HepG2 (cell line): Measurements from ENCODE around the gene GPATCH8. TPM values are rescaled to one million over a fixed set of nuclear protein-coding genes. Genes with fewer than 3 reads are reported as not detected.

Experiments used
- ARHGAP35 ChIP-seq: sonication (generic); formaldehyde crosslinking; IDR thresholded peaks from 2 replicates; pipeline ENCODE4 v1.9.0; 2022; ENCODE audit warnings: mild to moderate bottlenecking, inconsistent platforms, moderate library complexity, missing genetic modification reagents, borderline replicate concordance
- ARID2 ChIP-seq: sonication (generic); formaldehyde crosslinking; IDR thresholded peaks from 2 replicates; pipeline ENCODE4 v1.8.1; 2022; ENCODE audit warnings: mild to moderate bottlenecking, missing genetic modification reagents, borderline replicate concordance
- ARNTL ChIP-seq: sonication (generic); formaldehyde crosslinking; IDR thresholded peaks from 2 replicates; pipeline ENCODE4 v1.4.0; 2020; ENCODE audit warnings: mild to moderate bottlenecking, missing genetic modification reagents
- ATF1 ChIP-seq: IDR thresholded peaks from 2 replicates; pipeline ENCODE4 v1.6.1; 2016; ENCODE audit warnings: mild to moderate bottlenecking, control low read depth
- CBFB ChIP-seq: sonication (generic); formaldehyde crosslinking; IDR thresholded peaks from 2 replicates; pipeline ENCODE4 v1.4.0; 2020; ENCODE audit warnings: missing genetic modification reagents
- PHF20 ChIP-seq: sonication (generic); formaldehyde crosslinking; IDR thresholded peaks from 2 replicates; pipeline ENCODE4 v1.5.0; 2020; ENCODE audit warnings: mild to moderate bottlenecking, missing genetic modification reagents
- PPARG ChIP-seq: conservative IDR thresholded peaks from 2 replicates; pipeline ENCODE4 v1.6.1; 2016; ENCODE audit warnings: missing biosample characterization, missing genetic modification reagents
- SRY ChIP-seq: sonication (generic); formaldehyde crosslinking; IDR thresholded peaks from 2 replicates; pipeline ENCODE4 v1.8.0; 2022; ENCODE audit warnings: mild to moderate bottlenecking, missing genetic modification reagents
- THAP11 ChIP-seq: IDR thresholded peaks from 2 replicates; pipeline ENCODE4 v1.6.1; 2016; ENCODE audit warnings: missing biosample characterization, missing genetic modification reagents
- ZFP82 ChIP-seq: sonication (generic); formaldehyde crosslinking; IDR thresholded peaks from 2 replicates; pipeline ENCODE4 v1.5.1; 2020; ENCODE audit warnings: mild to moderate bottlenecking, missing genetic modification reagents, borderline replicate concordance
- ZNF333 ChIP-seq: sonication (generic); formaldehyde crosslinking; IDR thresholded peaks from 2 replicates; pipeline ENCODE4 v1.4.0; 2020; ENCODE audit warnings: mild to moderate bottlenecking, missing genetic modification reagents, borderline replicate concordance
- ZNF354B ChIP-seq: sonication (generic); formaldehyde crosslinking; IDR thresholded peaks from 2 replicates; pipeline ENCODE4 v1.8.0; 2022; ENCODE audit warnings: mild to moderate bottlenecking, missing genetic modification reagents
- ZNF549 ChIP-seq: sonication (generic); formaldehyde crosslinking; IDR thresholded peaks from 2 replicates; pipeline ENCODE4 v1.5.0; 2020; ENCODE audit warnings: missing genetic modification reagents
- ZNF577 ChIP-seq: sonication (generic); formaldehyde crosslinking; IDR thresholded peaks from 2 replicates; pipeline ENCODE4 v1.4.0; 2020; ENCODE audit warnings: mild to moderate bottlenecking, low read depth, missing genetic modification reagents, borderline replicate concordance
- ZNF792 ChIP-seq: IDR thresholded peaks from 2 replicates; pipeline ENCODE4 v1.6.1; 2016
- polyA plus RNA-seq, 8 experiments: library from polyadenylated mRNA; depleted of rRNA in 3 of 8; stranded (reverse) in 7 of 8; unstranded in 1 of 8; fragments of >200 nt; fragmentation: Illumina TruSeq in 4 of 8; extraction: Trizol in 4 of 8; gene quantifications; 2 replicates each; pipeline versions ENCODE4 v1.2.1 to v1.2.3, GENCODE V29; 2011 to 2016; ENCODE audit warnings: low read depth in 4 of 8, missing spikeins in 1 of 8, mixed read lengths in 1 of 8; ENCODE audit not compliant: insufficient read depth in 1 of 8
- total RNA-seq, 5 experiments: library from RNA; depleted of rRNA; stranded (reverse); fragments of >200 nt; fragmentation: Illumina TruSeq; extraction: Trizol; gene quantifications; 2 replicates each; pipeline ENCODE4 v1.2.3, GENCODE V29; 2016; ENCODE audit warnings: low read depth in 1 of 5
- TF ChIP-seq, protein P1 (sequence below): sonication (generic); formaldehyde crosslinking; IDR thresholded peaks from 2 replicates; pipeline ENCODE4 v1.4.0; 2020; ENCODE audit warnings: missing genetic modification reagents
- TF ChIP-seq, protein P2 (sequence below): sonication (generic); formaldehyde crosslinking; IDR thresholded peaks from 2 replicates; pipeline ENCODE4 v1.4.0; 2020; ENCODE audit warnings: mild to moderate bottlenecking, missing genetic modification reagents
- TF ChIP-seq, protein P3 (sequence below): IDR thresholded peaks from 2 replicates; pipeline ENCODE4 v1.6.1; 2016; ENCODE audit warnings: control low read depth
- TF ChIP-seq, protein P4 (sequence below): IDR thresholded peaks from 2 replicates; pipeline ENCODE4 v1.6.1; 2016; ENCODE audit warnings: missing compliant biosample characterization, missing genetic modification reagents, borderline replicate concordance
- TF ChIP-seq, protein P5 (sequence below): sonication (generic); formaldehyde crosslinking; IDR thresholded peaks from 2 replicates; pipeline ENCODE4 v1.9.0; 2021; ENCODE audit warnings: missing genetic modification reagents, mild to moderate bottlenecking, borderline replicate concordance

GPATCH8 gene
- total and polyA plus RNA-seq, 2 of the 13 experiments (the other 11 are each of a cell fraction or from before 2014, with no cell fraction given), result 20.7 to 21.5 TPM

DNA sequence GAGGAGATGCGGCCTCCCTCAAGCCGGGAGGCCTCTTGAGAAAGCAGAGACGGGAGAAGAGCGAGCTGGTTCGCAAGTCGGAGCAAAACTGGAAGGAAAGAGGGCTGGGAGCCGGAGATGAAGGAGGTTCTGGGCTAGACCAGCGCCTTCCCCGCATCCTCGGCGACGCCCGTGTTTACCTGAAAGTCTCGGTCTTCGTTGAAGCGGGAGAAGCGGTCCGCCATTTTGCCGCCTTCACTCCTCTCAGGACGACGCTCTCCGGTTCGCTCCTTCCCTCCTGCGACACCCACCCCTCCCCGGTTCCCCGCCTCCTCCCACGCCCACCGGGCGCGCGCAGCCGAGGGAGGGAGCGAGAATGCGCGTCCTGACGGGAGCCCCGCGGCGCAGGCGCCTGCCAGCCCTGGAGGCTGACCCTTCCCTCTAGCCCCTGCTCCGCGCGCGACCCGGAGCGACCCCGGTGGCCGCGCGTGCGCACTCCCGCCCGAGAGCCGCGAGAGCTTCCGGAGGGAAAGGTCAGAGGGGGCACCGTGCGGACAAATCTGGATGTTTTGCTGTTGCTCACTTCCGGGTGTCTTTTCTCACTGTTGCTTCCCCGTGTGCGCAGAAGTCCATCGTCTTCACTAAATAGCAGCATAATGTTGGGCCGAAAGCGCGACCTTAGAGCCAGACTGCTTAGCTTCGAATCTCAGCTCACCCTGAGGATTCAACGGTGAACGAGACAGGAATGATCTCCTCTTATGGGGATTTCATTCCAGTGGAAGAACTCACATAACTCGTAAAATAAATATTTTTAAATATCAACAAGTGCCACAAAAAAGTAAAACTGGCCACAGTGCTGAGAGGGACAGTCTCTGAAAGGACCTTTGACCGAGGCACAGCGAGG, at the start of gene GPATCH8 (continued):
- TF ChIP-seq PHF20, result peak; percentile 94
- TF ChIP-seq, protein P1, sequence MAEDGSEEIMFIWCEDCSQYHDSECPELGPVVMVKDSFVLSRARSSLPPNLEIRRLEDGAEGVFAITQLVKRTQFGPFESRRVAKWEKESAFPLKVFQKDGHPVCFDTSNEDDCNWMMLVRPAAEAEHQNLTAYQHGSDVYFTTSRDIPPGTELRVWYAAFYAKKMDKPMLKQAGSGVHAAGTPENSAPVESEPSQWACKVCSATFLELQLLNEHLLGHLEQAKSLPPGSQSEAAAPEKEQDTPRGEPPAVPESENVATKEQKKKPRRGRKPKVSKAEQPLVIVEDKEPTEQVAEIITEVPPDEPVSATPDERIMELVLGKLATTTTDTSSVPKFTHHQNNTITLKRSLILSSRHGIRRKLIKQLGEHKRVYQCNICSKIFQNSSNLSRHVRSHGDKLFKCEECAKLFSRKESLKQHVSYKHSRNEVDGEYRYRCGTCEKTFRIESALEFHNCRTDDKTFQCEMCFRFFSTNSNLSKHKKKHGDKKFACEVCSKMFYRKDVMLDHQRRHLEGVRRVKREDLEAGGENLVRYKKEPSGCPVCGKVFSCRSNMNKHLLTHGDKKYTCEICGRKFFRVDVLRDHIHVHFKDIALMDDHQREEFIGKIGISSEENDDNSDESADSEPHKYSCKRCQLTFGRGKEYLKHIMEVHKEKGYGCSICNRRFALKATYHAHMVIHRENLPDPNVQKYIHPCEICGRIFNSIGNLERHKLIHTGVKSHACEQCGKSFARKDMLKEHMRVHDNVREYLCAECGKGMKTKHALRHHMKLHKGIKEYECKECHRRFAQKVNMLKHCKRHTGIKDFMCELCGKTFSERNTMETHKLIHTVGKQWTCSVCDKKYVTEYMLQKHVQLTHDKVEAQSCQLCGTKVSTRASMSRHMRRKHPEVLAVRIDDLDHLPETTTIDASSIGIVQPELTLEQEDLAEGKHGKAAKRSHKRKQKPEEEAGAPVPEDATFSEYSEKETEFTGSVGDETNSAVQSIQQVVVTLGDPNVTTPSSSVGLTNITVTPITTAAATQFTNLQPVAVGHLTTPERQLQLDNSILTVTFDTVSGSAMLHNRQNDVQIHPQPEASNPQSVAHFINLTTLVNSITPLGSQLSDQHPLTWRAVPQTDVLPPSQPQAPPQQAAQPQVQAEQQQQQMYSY (CRISPR knock-in tag), result 0 out of 2 replicates have a peak, but pooled peaks have one; percentile 17
- TF ChIP-seq ATF1 (CRISPR knock-in tag), result no peak
- peak; percentile 66; the same call in 1 of the 2 replicates for TF ChIP-seq ZNF333 (CRISPR knock-in tag)
- TF ChIP-seq, protein P2, sequence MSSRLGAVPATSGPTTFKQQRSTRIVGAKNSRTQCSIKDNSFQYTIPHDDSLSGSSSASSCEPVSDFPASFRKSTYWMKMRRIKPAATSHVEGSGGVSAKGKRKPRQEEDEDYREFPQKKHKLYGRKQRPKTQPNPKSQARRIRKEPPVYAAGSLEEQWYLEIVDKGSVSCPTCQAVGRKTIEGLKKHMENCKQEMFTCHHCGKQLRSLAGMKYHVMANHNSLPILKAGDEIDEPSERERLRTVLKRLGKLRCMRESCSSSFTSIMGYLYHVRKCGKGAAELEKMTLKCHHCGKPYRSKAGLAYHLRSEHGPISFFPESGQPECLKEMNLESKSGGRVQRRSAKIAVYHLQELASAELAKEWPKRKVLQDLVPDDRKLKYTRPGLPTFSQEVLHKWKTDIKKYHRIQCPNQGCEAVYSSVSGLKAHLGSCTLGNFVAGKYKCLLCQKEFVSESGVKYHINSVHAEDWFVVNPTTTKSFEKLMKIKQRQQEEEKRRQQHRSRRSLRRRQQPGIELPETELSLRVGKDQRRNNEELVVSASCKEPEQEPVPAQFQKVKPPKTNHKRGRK, result no peak
- TF ChIP-seq SRY (CRISPR knock-in tag), result peak; percentile 86; the same call in 1 of the 2 replicates
- TF ChIP-seq ARNTL, result no peak; the same call in 1 of the 2 replicates
- TF ChIP-seq ARID2, result peak; percentile 80; the same call in 1 of the 2 replicates
- TF ChIP-seq, protein P3, sequence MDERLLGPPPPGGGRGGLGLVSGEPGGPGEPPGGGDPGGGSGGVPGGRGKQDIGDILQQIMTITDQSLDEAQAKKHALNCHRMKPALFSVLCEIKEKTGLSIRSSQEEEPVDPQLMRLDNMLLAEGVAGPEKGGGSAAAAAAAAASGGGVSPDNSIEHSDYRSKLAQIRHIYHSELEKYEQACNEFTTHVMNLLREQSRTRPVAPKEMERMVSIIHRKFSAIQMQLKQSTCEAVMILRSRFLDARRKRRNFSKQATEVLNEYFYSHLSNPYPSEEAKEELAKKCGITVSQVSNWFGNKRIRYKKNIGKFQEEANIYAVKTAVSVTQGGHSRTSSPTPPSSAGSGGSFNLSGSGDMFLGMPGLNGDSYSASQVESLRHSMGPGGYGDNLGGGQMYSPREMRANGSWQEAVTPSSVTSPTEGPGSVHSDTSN (CRISPR knock-in tag), result no peak
- TF ChIP-seq, protein P4, sequence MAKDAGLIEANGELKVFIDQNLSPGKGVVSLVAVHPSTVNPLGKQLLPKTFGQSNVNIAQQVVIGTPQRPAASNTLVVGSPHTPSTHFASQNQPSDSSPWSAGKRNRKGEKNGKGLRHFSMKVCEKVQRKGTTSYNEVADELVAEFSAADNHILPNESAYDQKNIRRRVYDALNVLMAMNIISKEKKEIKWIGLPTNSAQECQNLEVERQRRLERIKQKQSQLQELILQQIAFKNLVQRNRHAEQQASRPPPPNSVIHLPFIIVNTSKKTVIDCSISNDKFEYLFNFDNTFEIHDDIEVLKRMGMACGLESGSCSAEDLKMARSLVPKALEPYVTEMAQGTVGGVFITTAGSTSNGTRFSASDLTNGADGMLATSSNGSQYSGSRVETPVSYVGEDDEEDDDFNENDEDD (CRISPR knock-in tag), result peak; percentile 79
- TF ChIP-seq THAP11 (CRISPR knock-in tag), result peak; percentile 95
- TF ChIP-seq ZNF577 (CRISPR knock-in tag), result no peak
- TF ChIP-seq, protein P5, sequence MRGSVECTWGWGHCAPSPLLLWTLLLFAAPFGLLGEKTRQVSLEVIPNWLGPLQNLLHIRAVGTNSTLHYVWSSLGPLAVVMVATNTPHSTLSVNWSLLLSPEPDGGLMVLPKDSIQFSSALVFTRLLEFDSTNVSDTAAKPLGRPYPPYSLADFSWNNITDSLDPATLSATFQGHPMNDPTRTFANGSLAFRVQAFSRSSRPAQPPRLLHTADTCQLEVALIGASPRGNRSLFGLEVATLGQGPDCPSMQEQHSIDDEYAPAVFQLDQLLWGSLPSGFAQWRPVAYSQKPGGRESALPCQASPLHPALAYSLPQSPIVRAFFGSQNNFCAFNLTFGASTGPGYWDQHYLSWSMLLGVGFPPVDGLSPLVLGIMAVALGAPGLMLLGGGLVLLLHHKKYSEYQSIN (CRISPR knock-in tag), result no peak
- peak; percentile 31 for TF ChIP-seq ARHGAP35
- TF ChIP-seq ZNF792 (CRISPR knock-in tag), result 0 out of 2 replicates have a peak, but pooled peaks have one; percentile 34
- TF ChIP-seq ZNF354B (CRISPR knock-in tag), result no peak
- TF ChIP-seq ZFP82, result peak; percentile 94; the same call in 1 of the 2 replicates
- peak; percentile 79 for TF ChIP-seq CBFB (CRISPR knock-in tag)
- TF ChIP-seq PPARG (CRISPR knock-in tag), result 0 out of 2 replicates have a peak, but pooled peaks have one; percentile 12
- TF ChIP-seq ZNF549 (CRISPR knock-in tag), result no peak
